PC-3 (cell line): ENCODE measurements around the gene C1orf159. TPM values are rescaled to one million over a fixed set of nuclear protein-coding genes. Genes with fewer than 3 reads are reported as not detected.

Source experiments
- ATAC-seq: fragments of 200-7000 bp; cut with Tn5 transposase; 2 replicates; pipeline ENCODE4 v1.9.1; 2020; ENCODE audit warnings: mild to moderate bottlenecking, moderate library complexity
- BruUV-seq: library from RNA; stranded (reverse); fragments of 400-500 nt; replicated peaks from 2 replicates; lab custom pipeline; 2021; lab: Mats Ljungman, UMichigan
- CTCF ChIA-PET: fragments of 300-600 bp; sonication (Branson Sonifier 250); formaldehyde crosslinking; loops from one replicate; lab custom pipeline; 2022; ENCODE audit warnings: antibody characterized with exemption; lab: Charles Lee
- POLR2A ChIA-PET: fragments of 300-600 bp; sonication (Branson Sonifier 250); formaldehyde crosslinking; loops from one replicate; lab custom pipeline; 2022; ENCODE audit warnings: antibody characterized with exemption; ENCODE audit not compliant: unreplicated experiment; lab: Charles Lee
- DNase-seq: peaks from one replicate; pipeline ENCODE4 v3.0.0-alpha.2; 2015
- H2AFZ ChIP-seq: fragments of 300-600 bp; sonication (generic); 2 replicates; pipeline ENCODE4 v1.6.0; 2016; ENCODE audit warnings: antibody characterized with exemption, low read length
- H3F3A ChIP-seq: fragments of 300-600 bp; sonication (generic); one replicate; pipeline ENCODE4 v1.6.0; 2017; ENCODE audit warnings: antibody characterized with exemption, low read length, control low read depth, mild to moderate bottlenecking; ENCODE audit not compliant: unreplicated experiment
- H3K27ac ChIP-seq: fragments of 300-600 bp; sonication (generic); 2 replicates; pipeline ENCODE4 v1.5.1; 2016; ENCODE audit warnings: mild to moderate bottlenecking, low read length
- H3K27me3 ChIP-seq: fragments of 300-600 bp; sonication (generic); 2 replicates; pipeline ENCODE4 v1.6.1; 2016; ENCODE audit warnings: low read length, mixed read lengths
- H3K36me3 ChIP-seq: fragments of 300-600 bp; sonication (generic); 2 replicates; pipeline ENCODE4 v1.6.1; 2016; ENCODE audit warnings: low read depth, mixed run types, low read length, mixed read lengths
- H3K4me1 ChIP-seq: fragments of 300-600 bp; sonication (generic); 2 replicates; pipeline ENCODE4 v1.5.1; 2016; ENCODE audit warnings: low read length; ENCODE audit not compliant: insufficient read depth
- H3K4me2 ChIP-seq: fragments of 300-600 bp; sonication (generic); 2 replicates; pipeline ENCODE4 v1.6.0; 2016; ENCODE audit warnings: low read length
- H3K4me3 ChIP-seq: fragments of 300-600 bp; sonication (generic); 2 replicates; pipeline ENCODE4 v1.5.1; 2016; ENCODE audit warnings: mild to moderate bottlenecking, low read length, mixed read lengths
- H3K79me2 ChIP-seq: fragments of 300-600 bp; sonication (generic); 2 replicates; pipeline ENCODE4 v1.6.1; 2017; ENCODE audit warnings: low read length, mixed read lengths
- H3K9ac ChIP-seq: fragments of 300-600 bp; sonication (generic); 2 replicates; pipeline ENCODE4 v1.6.0; 2016; ENCODE audit warnings: mild to moderate bottlenecking, low read length
- H3K9me2 ChIP-seq: fragments of 300-600 bp; sonication (generic); replicated peaks from 2 replicates; pipeline ENCODE4 v1.6.1; 2016; ENCODE audit warnings: mixed run types, low read length, mixed read lengths
- H3K9me3 ChIP-seq: fragments of 300-600 bp; sonication (generic); 2 replicates; pipeline ENCODE4 v1.6.1; 2016; ENCODE audit warnings: low read length, mixed read lengths
- H4K20me1 ChIP-seq: fragments of 300-600 bp; sonication (generic); 2 replicates; pipeline ENCODE4 v1.6.1; 2016; ENCODE audit warnings: low read length, mixed read lengths
- EZH2 ChIP-seq: fragments of 300-600 bp; sonication (generic); IDR thresholded peaks from one replicate; pipeline ENCODE4 v1.6.1; 2017; ENCODE audit warnings: antibody characterized with exemption, mild to moderate bottlenecking, low read length; ENCODE audit not compliant: unreplicated experiment
- EZH2phosphoT487 ChIP-seq: fragments of 300-600 bp; sonication (generic); IDR thresholded peaks from 2 replicates; pipeline ENCODE4 v1.6.1; 2018; ENCODE audit warnings: mild to moderate bottlenecking, antibody characterized with exemption, low read length, borderline replicate concordance
- intact Hi-C: fragments of 100-400 bp; cut with micrococcal nuclease; formaldehyde crosslinking; loops from 2 replicates; pipeline ENCODE4 v1.9.0; 2023
- total RNA-seq: library from RNA; depleted of rRNA; stranded (reverse); fragments of >200 nt; gene quantifications from 2 replicates; pipeline ENCODE4 v1.2.3, GENCODE V29; 2014
- TF ChIP-seq, protein P1 (sequence below): fragments of 300-600 bp; sonication (generic); conservative IDR thresholded peaks from 2 replicates; pipeline ENCODE4 v1.5.1; 2017; ENCODE audit warnings: antibody characterized with exemption, low read depth, mild to moderate bottlenecking, low read length

The C1orf159 gene
- total RNA-seq, 1 experiment from 2014 or later: 78.0 TPM

DNA sequence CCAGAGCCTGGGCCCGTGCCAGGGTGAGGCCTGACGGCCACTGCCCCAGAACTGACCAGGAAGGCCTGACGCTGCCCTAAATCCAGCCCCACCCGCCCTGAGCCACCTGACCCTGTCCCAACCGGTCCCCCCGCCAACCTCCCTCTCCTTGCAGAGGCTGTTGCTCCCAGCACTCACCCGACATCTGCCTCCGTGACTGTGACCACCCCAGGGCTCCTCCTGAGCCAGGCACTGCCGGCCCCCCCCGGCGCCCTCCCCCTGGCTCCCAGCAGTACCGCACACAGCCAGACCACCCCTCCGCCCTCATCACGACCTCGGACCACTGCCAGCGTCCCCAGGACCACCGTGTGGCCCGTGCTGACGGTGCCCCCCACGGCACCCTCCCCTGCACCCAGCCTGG is 69.6 kb downstream of the C1orf159 start:
- Histone ChIP-seq H3K4me1 (no peaks in the 10 kb centered on the region), H3K79me2 (peaks cover 26% of the 10 kb centered on the region), H3K4me3 (no peak overlapping the region), H3K9me2 (no peaks in the 10 kb centered on the region), H3K9me3 (no peaks in the 10 kb centered on the region), H3K9ac (no peak overlapping the region), H3K36me3 (peaks cover 81% of the 10 kb centered on the region), H3K4me2 (no peak overlapping the region), H4K20me1 (peaks cover 27% of the 10 kb centered on the region), H3F3A (no peaks in the 10 kb centered on the region), H3K27me3 (no peaks in the 10 kb centered on the region), H3K27ac (no peak overlapping the region), H2AFZ (no peak overlapping the region)
- no TSS peak for BruUV-seq
- DNase-seq (no peak), ATAC-seq (no peak)
- intact Hi-C loops: no loop called here
- CTCF ChIA-PET: no interaction called here
- TF ChIP-seq EZH2phosphoT487: no peak
- TF ChIP-seq, protein P1, sequence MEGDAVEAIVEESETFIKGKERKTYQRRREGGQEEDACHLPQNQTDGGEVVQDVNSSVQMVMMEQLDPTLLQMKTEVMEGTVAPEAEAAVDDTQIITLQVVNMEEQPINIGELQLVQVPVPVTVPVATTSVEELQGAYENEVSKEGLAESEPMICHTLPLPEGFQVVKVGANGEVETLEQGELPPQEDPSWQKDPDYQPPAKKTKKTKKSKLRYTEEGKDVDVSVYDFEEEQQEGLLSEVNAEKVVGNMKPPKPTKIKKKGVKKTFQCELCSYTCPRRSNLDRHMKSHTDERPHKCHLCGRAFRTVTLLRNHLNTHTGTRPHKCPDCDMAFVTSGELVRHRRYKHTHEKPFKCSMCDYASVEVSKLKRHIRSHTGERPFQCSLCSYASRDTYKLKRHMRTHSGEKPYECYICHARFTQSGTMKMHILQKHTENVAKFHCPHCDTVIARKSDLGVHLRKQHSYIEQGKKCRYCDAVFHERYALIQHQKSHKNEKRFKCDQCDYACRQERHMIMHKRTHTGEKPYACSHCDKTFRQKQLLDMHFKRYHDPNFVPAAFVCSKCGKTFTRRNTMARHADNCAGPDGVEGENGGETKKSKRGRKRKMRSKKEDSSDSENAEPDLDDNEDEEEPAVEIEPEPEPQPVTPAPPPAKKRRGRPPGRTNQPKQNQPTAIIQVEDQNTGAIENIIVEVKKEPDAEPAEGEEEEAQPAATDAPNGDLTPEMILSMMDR: no peak
- TF ChIP-seq EZH2: no peak
- POLR2A ChIA-PET: no interaction called here

DNA sequence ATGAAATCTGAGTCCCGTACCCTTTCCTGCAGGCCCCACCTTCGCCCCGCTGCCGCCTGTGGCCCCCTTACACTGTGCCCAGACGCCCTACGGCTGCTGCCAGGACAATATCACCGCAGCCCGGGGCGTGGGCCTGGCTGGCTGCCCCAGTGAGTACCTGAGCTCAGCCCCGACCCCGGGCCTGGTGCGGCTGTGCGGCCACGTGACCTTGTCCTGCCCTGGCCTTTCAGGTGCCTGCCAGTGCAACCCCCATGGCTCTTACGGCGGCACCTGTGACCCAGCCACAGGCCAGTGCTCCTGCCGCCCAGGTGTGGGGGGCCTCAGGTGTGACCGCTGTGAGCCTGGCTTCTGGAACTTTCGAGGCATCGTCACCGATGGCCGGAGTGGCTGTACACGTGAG is 70.8 kb downstream of the C1orf159 start:
- Histone ChIP-seq H3K9me2 (no peaks in the 10 kb centered on the region), H3K27ac (no peak overlapping the region), H3K36me3 (peaks cover 73% of the 10 kb centered on the region), H3K9me3 (no peaks in the 10 kb centered on the region), H3F3A (no peaks in the 10 kb centered on the region), H3K27me3 (no peaks in the 10 kb centered on the region), H3K4me1 (peaks cover 4% of the 10 kb centered on the region), H4K20me1 (peaks cover 30% of the 10 kb centered on the region), H3K4me3 (no peak overlapping the region), H3K4me2 (no peak overlapping the region), H3K79me2 (peaks cover 27% of the 10 kb centered on the region), H3K9ac (no peak overlapping the region), H2AFZ (no peak overlapping the region)
- CTCF ChIA-PET: no interaction called here
- POLR2A ChIA-PET: no interaction called here
- TF ChIP-seq, protein P1: no peak
- TF ChIP-seq EZH2: no peak
- no peak for TF ChIP-seq EZH2phosphoT487
- DNase-seq (no peak), ATAC-seq (no peak)
- BruUV-seq: no TSS peak
- intact Hi-C loops: no loop called here

DNA sequence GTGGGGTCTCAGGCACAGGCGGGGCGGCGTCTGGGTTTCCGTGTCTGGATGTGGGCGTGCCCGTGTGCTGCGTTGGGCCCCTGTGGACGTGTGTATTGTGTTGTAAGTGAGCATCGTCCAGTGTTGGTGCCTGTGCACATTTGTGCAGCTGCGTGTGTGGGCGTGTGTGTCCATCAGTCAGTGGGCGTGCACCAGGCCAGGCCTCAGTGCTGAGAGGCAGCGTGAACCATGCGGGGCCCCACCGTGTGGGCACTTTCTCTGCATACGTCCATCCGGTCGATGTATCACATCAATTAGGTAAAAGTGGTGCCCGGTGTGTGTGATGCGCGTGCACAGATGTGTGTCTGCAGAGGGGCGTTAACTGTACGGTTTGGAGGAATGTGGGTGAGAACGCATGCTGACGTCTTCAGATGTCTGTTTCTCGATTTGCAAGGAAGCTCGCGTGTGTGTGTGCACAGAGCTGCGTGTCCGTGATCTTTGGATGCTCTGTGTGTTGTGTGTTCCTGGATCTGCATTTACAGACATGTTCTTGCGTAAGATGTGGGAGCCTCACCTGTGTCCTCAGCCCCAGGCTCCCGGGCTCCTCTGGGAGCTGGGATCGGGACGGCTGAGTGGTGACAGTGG is 71.3 kb downstream of the C1orf159 start:
- H3K4me3 ChIP-seq: no peak overlapping the region
- H3K4me2 ChIP-seq: no peak overlapping the region
- POLR2A ChIA-PET: no interaction called here
- intact Hi-C loops: no loop called here
- H3K36me3 ChIP-seq: peaks cover 71% of the 10 kb centered on the region
- H3K27me3 ChIP-seq: no peaks in the 10 kb centered on the region
- H3K79me2 ChIP-seq: peaks cover 27% of the 10 kb centered on the region
- DNase-seq: no peak
- ATAC-seq: no peak
- no TSS peak for BruUV-seq
- no peak overlapping the region for H3K27ac ChIP-seq
- no peak overlapping the region for H3K9ac ChIP-seq
- H3K4me1 ChIP-seq: peaks cover 10% of the 10 kb centered on the region
- H3K9me2 ChIP-seq: no peaks in the 10 kb centered on the region
- H4K20me1 ChIP-seq: peaks cover 33% of the 10 kb centered on the region
- CTCF ChIA-PET: no interaction called here
- TF ChIP-seq EZH2phosphoT487 (no peak), EZH2 (no peak)
- TF ChIP-seq, protein P1: no peak
- no peaks in the 10 kb centered on the region for H3K9me3 ChIP-seq
- H3F3A ChIP-seq: no peaks in the 10 kb centered on the region
- no peak overlapping the region for H2AFZ ChIP-seq
